B cell (primary cell): Measurements from ENCODE around the gene GRIK2. TPM values are rescaled to one million over a fixed set of nuclear protein-coding genes. Genes with fewer than 3 reads are reported as not detected.

Experiments used
- ATAC-seq: fragments of 200-7000 bp; cut with Tn5 transposase; one replicate; pipeline ENCODE4 v1.10.0; 2021; ENCODE audit warnings: low read depth, mild to moderate bottlenecking, moderate number of reproducible peaks, moderate library complexity
- CTCF ChIA-PET: fragments of 350-600 bp; sonication (Branson Sonifier 250); formaldehyde crosslinking; loops from one replicate; lab custom pipeline; 2021; ENCODE audit warnings: antibody characterized with exemption, inconsistent platforms; lab: Charles Lee
- POLR2A ChIA-PET: fragments of 350-600 bp; sonication (Branson Sonifier 250); formaldehyde crosslinking; loops from one replicate; lab custom pipeline; 2021; ENCODE audit warnings: antibody characterized with exemption; lab: Charles Lee
- DNase-seq: peaks from one replicate; pipeline ENCODE4 v3.0.0; 2013
- H2AFZ ChIP-seq: 2 replicates; pipeline ENCODE4 v1.6.1; 2012; ENCODE audit warnings: mild to moderate bottlenecking, low read depth, low read length; ENCODE audit not compliant: insufficient read depth, poor library complexity, severe bottlenecking
- H3K27ac ChIP-seq, 2 donors: 1 replicate in 1 of 2; 2 replicates in 1 of 2; pipeline ENCODE4 v1.5.1; 2012 to 2013; ENCODE audit warnings: low read length in 2 of 2, mild to moderate bottlenecking in 2 of 2, moderate library complexity in 1 of 2
- H3K27me3 ChIP-seq, 4 experiments: fragments of 200-600 bp in 1 of 4; sonication (generic) in 1 of 4; replicated peaks in 1 of 4; 1 replicate in 2 of 4; 2 replicates in 2 of 4; pipeline versions ENCODE4 v1.6.1 to v1.7.0; 2013 to 2016; ENCODE audit warnings: low read length in 3 of 4, mild to moderate bottlenecking in 2 of 4, mixed read lengths in 1 of 4, moderate library complexity in 1 of 4; ENCODE audit not compliant: insufficient read depth in 4 of 4, control insufficient read depth in 3 of 4; ENCODE audit errors: control extremely low read depth in 1 of 4
- H3K36me3 ChIP-seq, 2 experiments: replicated peaks in 1 of 2; 1 replicate in 1 of 2; 2 replicates in 1 of 2; pipeline versions ENCODE4 v1.6.1 to v1.7.1; 2013; ENCODE audit warnings: low read length in 1 of 2; ENCODE audit not compliant: insufficient read depth in 2 of 2, control insufficient read depth in 1 of 2; ENCODE audit errors: control extremely low read depth in 1 of 2, extremely low read depth in 1 of 2
- H3K4me1 ChIP-seq, 2 donors: fragments of 200-600 bp in 1 of 2; sonication (generic) in 1 of 2; 1 replicate in 1 of 2; 2 replicates in 1 of 2; pipeline versions ENCODE4 v1.5.1 to v1.6.1; 2013 to 2017; ENCODE audit warnings: low read length in 2 of 2; ENCODE audit not compliant: control insufficient read depth in 2 of 2, insufficient read depth in 2 of 2
- H3K4me2 ChIP-seq: replicated peaks from 2 replicates; pipeline ENCODE3; 2012; ENCODE audit warnings: mild to moderate bottlenecking, low read depth, low read length; ENCODE audit not compliant: poor library complexity, severe bottlenecking
- H3K4me3 ChIP-seq, 5 experiments: fragments of 200-600 bp in 1 of 5; sonication (generic) in 1 of 5; 1 replicate in 3 of 5; 2 replicates in 2 of 5; pipeline versions ENCODE4 v1.5.1 to v1.7.0; 2011 to 2016; ENCODE audit warnings: low read length in 4 of 5, mild to moderate bottlenecking in 4 of 5, low read depth in 2 of 5, control low read depth in 1 of 5, moderate library complexity in 1 of 5; ENCODE audit not compliant: insufficient read depth in 1 of 5; ENCODE audit errors: control extremely low read depth in 1 of 5, extremely low read depth in 1 of 5
- H3K79me2 ChIP-seq: fragments of 200-600 bp; sonication (generic); one replicate; pipeline ENCODE4 v1.6.0; 2016; ENCODE audit warnings: low read length; ENCODE audit not compliant: control insufficient read depth, insufficient read depth
- H3K9ac ChIP-seq: fragments of 200-600 bp; sonication (generic); 2 replicates; pipeline ENCODE4 v1.6.1; 2017; ENCODE audit warnings: mild to moderate bottlenecking, low read length, moderate library complexity
- H3K9me3 ChIP-seq, 3 donors: one replicate each; pipeline versions ENCODE4 v1.6.1 to v1.7.1; 2013; ENCODE audit warnings: low read length in 2 of 3; ENCODE audit not compliant: control insufficient read depth in 2 of 3, insufficient read depth in 1 of 3; ENCODE audit errors: control extremely low read depth in 1 of 3
- H4K20me1 ChIP-seq: 2 replicates; pipeline ENCODE4 v1.6.0; 2012; ENCODE audit warnings: mild to moderate bottlenecking, low read length; ENCODE audit not compliant: insufficient read depth, control insufficient read depth, poor library complexity, severe bottlenecking
- H3K27ac Mint-ChIP-seq: one replicate; pipeline ENCODE4 v1.8.0; 2021; ENCODE audit warnings: mixed read lengths
- H3K27me3 Mint-ChIP-seq: one replicate; pipeline ENCODE4 v1.8.0; 2021; ENCODE audit warnings: mixed read lengths
- H3K4me1 Mint-ChIP-seq: one replicate; pipeline ENCODE4 v1.8.0; 2021; ENCODE audit warnings: mixed read lengths
- H3K4me3 Mint-ChIP-seq: one replicate; pipeline ENCODE4 v1.8.0; 2021; ENCODE audit warnings: mixed read lengths
- H3K9me3 Mint-ChIP-seq: one replicate; pipeline ENCODE4 v1.8.0; 2022; ENCODE audit warnings: mixed read lengths; ENCODE audit not compliant: insufficient read depth
- CTCF ChIP-seq: fragments of 200-600 bp; IDR thresholded peaks from one replicate; pipeline ENCODE4 v1.8.0; 2022; ENCODE audit warnings: antibody characterized with exemption, mild to moderate bottlenecking
- EZH2 ChIP-seq: IDR thresholded peaks from 2 replicates; pipeline ENCODE4 v1.6.1; 2012; ENCODE audit warnings: borderline replicate concordance, low read depth, mild to moderate bottlenecking, moderate library complexity, low read length; ENCODE audit not compliant: insufficient read depth, poor library complexity, severe bottlenecking
- WGBS: methylation state at CpG from one replicate; pipeline ENCODE4 v1.1.5; 2013; ENCODE audit warnings: missing lambda C conversion rate; ENCODE audit not compliant: insufficient coverage; 5-methylcytosine and 5-hydroxymethylcytosine counted together
- intact Hi-C: fragments of 100-400 bp; cut with micrococcal nuclease; formaldehyde crosslinking; loops from one replicate; pipeline ENCODE4 v1.10.0; 2022
- polyA plus RNA-seq: library from polyadenylated mRNA; depleted of rRNA; stranded (reverse); fragments of >200 nt; gene quantifications from 2 replicates; pipeline ENCODE4 v1.2.3, GENCODE V29; 2012
- total RNA-seq, 2 donors: library from RNA; stranded (reverse); fragments of 120-200 nt in 1 of 2; gene quantifications; 1 replicate in 1 of 2; 2 replicates in 1 of 2; pipeline versions ENCODE4 v1.2.3 to v1.2.4, GENCODE V29; 2013 to 2022

The GRIK2 gene
- total and polyA plus RNA-seq, 2 donors (not counting 1 experiment from before 2014, with no cell fraction given): not detected

GRCh38 chr6:101703311-101703710, 309.8 kb downstream of the GRIK2 start:
- POLR2A ChIA-PET: no interaction called here
- CTCF ChIA-PET: no interaction called here
- DNase-seq (no peak), ATAC-seq (no peak)
- Mint-ChIP-seq H3K27ac (no peak overlapping the region), H3K9me3 (peaks cover 3% of the 10 kb centered on the region), H3K27me3 (no peaks in the 10 kb centered on the region), H3K4me3 (no peak overlapping the region), H3K4me1 (no peaks in the 10 kb centered on the region)
- H4K20me1 ChIP-seq: no peaks in the 10 kb centered on the region
- H3K9ac ChIP-seq: no peak overlapping the region
- no peaks in the 10 kb centered on the region for H3K27me3 ChIP-seq
- no peaks in the 10 kb centered on the region for H3K4me1 ChIP-seq
- H3K9me3 ChIP-seq: no peaks in the 10 kb centered on the region
- no peak overlapping the region for H2AFZ ChIP-seq
- H3K27ac ChIP-seq: no peak overlapping the region
- intact Hi-C loops: no loop called here
- H3K79me2 ChIP-seq: no peaks in the 10 kb centered on the region
- H3K4me2 ChIP-seq: no peak overlapping the region
- TF ChIP-seq CTCF (no peak), EZH2 (no peak)
- H3K36me3 ChIP-seq: no peaks in the 10 kb centered on the region
- 100% methylated on average over 2 of the region's 2 CpGs for WGBS
- no peak overlapping the region for H3K4me3 ChIP-seq

- Histone ChIP-seq H4K20me1 (no peaks in the 10 kb centered on the region), H3K4me1 (no peaks in the 10 kb centered on the region), H3K79me2 (no peaks in the 10 kb centered on the region), H2AFZ (no peak overlapping the region), H3K27ac (no peak overlapping the region), H3K27me3 (no peaks in the 10 kb centered on the region), H3K4me2 (no peak overlapping the region), H3K9ac (no peak overlapping the region), H3K36me3 (no peaks in the 10 kb centered on the region), H3K9me3 (no peaks in the 10 kb centered on the region), H3K4me3 (no peak overlapping the region)
- no peaks in the 10 kb centered on the region for H3K9me3 Mint-ChIP-seq
- intact Hi-C loops: no loop called here
- H3K4me1 Mint-ChIP-seq: no peaks in the 10 kb centered on the region
- H3K27me3 Mint-ChIP-seq: no peaks in the 10 kb centered on the region
- DNase-seq: no peak
- H3K27ac Mint-ChIP-seq: no peak overlapping the region
- H3K4me3 Mint-ChIP-seq: no peak overlapping the region
- ChIA-PET POLR2A (no interaction called here), CTCF (no interaction called here)
- no peak for ATAC-seq
- TF ChIP-seq EZH2 (no peak), CTCF (no peak)
Measured at GRCh38 chr6:101705866-101706265, 312.4 kb downstream of the GRIK2 start.
